GM12878 (cell line): ENCODE data around the gene STK11. TPM values are rescaled to one million over a fixed set of nuclear protein-coding genes. Genes with fewer than 3 reads are reported as not detected.

Source experiments
- ATAC-seq: fragments of 200-7000 bp; cut with Tn5 transposase; 3 replicates; pipeline ENCODE4 v1.9.1; 2020; ENCODE audit warnings: mild to moderate bottlenecking, moderate library complexity
- BruUV-seq: library from RNA; stranded (reverse); fragments of 400-500 nt; replicated peaks from 2 replicates; lab custom pipeline; 2021; lab: Mats Ljungman, UMichigan
- CTCF ChIA-PET: fragments of 300-600 bp; sonication (Branson Sonifier 250); formaldehyde crosslinking; extraction: SDS; loops from one replicate; lab custom pipeline; 2021; ENCODE audit warnings: inconsistent platforms; lab: Yijun Ruan, JAX
- POLR2A ChIA-PET: fragments of 350-600 bp; formaldehyde crosslinking; extraction: SDS; loops from one replicate; lab custom pipeline; 2021; ENCODE audit warnings: inconsistent platforms; lab: Charles Lee
- RAD21 ChIA-PET: fragments of 300-600 bp; sonication (Branson Sonifier 250); formaldehyde crosslinking; loops from one replicate; lab custom pipeline; 2023; ENCODE audit warnings: antibody characterized with exemption; ENCODE audit not compliant: unreplicated experiment; lab: Charles Lee
- SMC1A ChIA-PET: fragments of 300-600 bp; sonication (Branson Sonifier 250); formaldehyde crosslinking; loops from one replicate; lab custom pipeline; 2023; ENCODE audit not compliant: unreplicated experiment, uncharacterized antibody; lab: Charles Lee
- DNase-seq: peaks from one replicate; pipeline ENCODE4 v3.0.0-alpha.2; 2011; ENCODE audit warnings: low read depth, low spot score
- FAIRE-seq: peaks from 3 replicates; lab custom pipeline; 2011; peaks lifted over from hg19 to GRCh38; lab: Jason Lieb, UNC
- H2AFZ ChIP-seq: 2 replicates; pipeline ENCODE4 v1.6.0; 2011; ENCODE audit warnings: low read depth, low read length, control low read depth; ENCODE audit not compliant: control insufficient read depth
- H3K27ac ChIP-seq: 2 replicates; pipeline ENCODE4 v1.5.1; 2011; ENCODE audit warnings: control low read depth; ENCODE audit not compliant: control insufficient read depth, insufficient read depth
- H3K27me3 ChIP-seq, 2 experiments: replicated peaks in 1 of 2; 2 replicates each; pipeline versions ENCODE4 v1.6.0 to v1.6.1; 2011; ENCODE audit warnings: low read length in 1 of 2; ENCODE audit not compliant: control insufficient read depth in 2 of 2, insufficient read depth in 2 of 2
- H3K36me3 ChIP-seq, 2 experiments: 2 replicates each; pipeline ENCODE4 v1.5.1; 2011; ENCODE audit warnings: low read length in 1 of 2; ENCODE audit not compliant: control insufficient read depth in 2 of 2, insufficient read depth in 2 of 2
- H3K4me1 ChIP-seq: 2 replicates; pipeline ENCODE4 v1.6.1; 2011; ENCODE audit warnings: mild to moderate bottlenecking, low read length, moderate library complexity, mixed read lengths; ENCODE audit not compliant: control insufficient read depth, insufficient read depth
- H3K4me2 ChIP-seq: 2 replicates; pipeline ENCODE4 v1.6.0; 2011; ENCODE audit warnings: control low read depth; ENCODE audit not compliant: control insufficient read depth, insufficient read depth
- H3K4me3 ChIP-seq: fragments of 200-600 bp; sonication (generic); 2 replicates; pipeline ENCODE4 v1.5.1; 2016
- H3K79me2 ChIP-seq: 2 replicates; pipeline ENCODE4 v1.6.0; 2011; ENCODE audit warnings: low read length; ENCODE audit not compliant: control insufficient read depth, insufficient read depth
- H3K9ac ChIP-seq: 2 replicates; pipeline ENCODE4 v1.8.0; 2011; ENCODE audit warnings: low read length, control low read depth, mixed read lengths; ENCODE audit not compliant: control insufficient read depth, insufficient read depth
- H3K9me3 ChIP-seq: replicated peaks from 3 replicates; pipeline ENCODE4 v1.5.1; 2011; ENCODE audit warnings: mild to moderate bottlenecking, low read length; ENCODE audit not compliant: control insufficient read depth, insufficient read depth
- H4K20me1 ChIP-seq: 2 replicates; pipeline ENCODE4 v1.6.0; 2011; ENCODE audit not compliant: control insufficient read depth, insufficient read depth
- BCLAF1 ChIP-seq: fragments of 450-650 bp; IDR thresholded peaks from 2 replicates; pipeline ENCODE4 v1.6.1; 2017; ENCODE audit warnings: antibody characterized with exemption, mild to moderate bottlenecking, moderate library complexity
- E4F1 ChIP-seq: fragments of 450-650 bp; IDR thresholded peaks from 2 replicates; pipeline ENCODE4 v1.6.1; 2018; ENCODE audit warnings: borderline replicate concordance, mild to moderate bottlenecking; ENCODE audit not compliant: partially characterized antibody
- NR2F1 ChIP-seq: fragments of 450-650 bp; conservative IDR thresholded peaks from 2 replicates; pipeline ENCODE4 v1.6.1; 2017; ENCODE audit warnings: mild to moderate bottlenecking
- POU2F2 ChIP-seq: IDR thresholded peaks from 3 replicates; pipeline ENCODE4 v1.6.1; 2011; ENCODE audit warnings: low read depth, mild to moderate bottlenecking, low read length, borderline replicate concordance
- RCOR1 ChIP-seq: conservative IDR thresholded peaks from 2 replicates; pipeline ENCODE4 v1.6.1; 2012; ENCODE audit warnings: low read depth, low read length, improper control_type of control experiment
- SIX5 ChIP-seq: IDR thresholded peaks from 2 replicates; pipeline ENCODE4 v1.6.1; 2011; ENCODE audit warnings: mild to moderate bottlenecking, low read depth, low read length, moderate library complexity; ENCODE audit not compliant: severe bottlenecking
- SKIL ChIP-seq: fragments of 450-650 bp; IDR thresholded peaks from 2 replicates; pipeline ENCODE4 v1.6.1; 2017; ENCODE audit warnings: mild to moderate bottlenecking, low read depth, inconsistent platforms; ENCODE audit not compliant: poor library complexity, severe bottlenecking
- SPI1 ChIP-seq: IDR thresholded peaks from 2 replicates; pipeline ENCODE4 v1.6.1; 2011; ENCODE audit warnings: low read depth, mild to moderate bottlenecking, low read length, moderate library complexity, borderline replicate concordance; ENCODE audit not compliant: insufficient read depth
- ZNF274 ChIP-seq: IDR thresholded peaks from one replicate; pipeline ENCODE4 v1.8.0; 2011; ENCODE audit not compliant: insufficient read length, insufficient read depth
- WGBS: methylation state at CpG from one replicate; pipeline ENCODE4 v1.1.6; 2016; ENCODE audit warnings: low lambda C conversion rate; ENCODE audit not compliant: insufficient replicate concordance, insufficient coverage; ENCODE audit errors: missing lambda C conversion rate; 5-methylcytosine and 5-hydroxymethylcytosine counted together
- in situ Hi-C: fragments of 300-500 bp; cut with MboI; formaldehyde crosslinking; loops from 9 replicates; pipeline ENCODE4 v1.14.3; 2018; ENCODE audit warnings: mixed read lengths
- intact Hi-C: fragments of 100-400 bp; cut with micrococcal nuclease; formaldehyde crosslinking; loops from one replicate; pipeline ENCODE4 v1.14.2; 2022; ENCODE audit not compliant: unreplicated experiment
- polyA plus RNA-seq, 11 experiments: library from polyadenylated mRNA; depleted of rRNA in 4 of 11; unstranded in 6 of 11; stranded (reverse) in 5 of 11; fragments of >200 nt; fragmentation: Nextera tagmentation in 4 of 11; fragmentation: Illumina TruSeq in 1 of 11; extraction: Ambion mirVana in 4 of 11; extraction: Trizol in 1 of 11; gene quantifications; 1 replicate in 1 of 11; 2 replicates in 10 of 11; pipeline versions ENCODE4 v1.2.1 to v1.2.3, GENCODE V29; 2011 to 2016; ENCODE audit warnings: inconsistent platforms in 2 of 11, missing spikeins in 2 of 11, low read depth in 1 of 11
- total RNA-seq, 4 experiments: library from RNA; depleted of rRNA in 3 of 4; stranded (reverse); fragments of >200 nt in 3 of 4; fragmentation: Illumina TruSeq in 1 of 4; extraction: Trizol in 1 of 4; gene quantifications; 2 replicates each; pipeline versions ENCODE4 v1.2.1 to v1.2.3, GENCODE V29; 2013 to 2021

Gene STK11
- total and polyA plus RNA-seq, 10 of the 15 experiments (the other 5 are each of a cell fraction or from before 2014, with no cell fraction given) = 0.33 to 71.0 (median 23.8) TPM

GRCh38 chr19:1232652-1233072, 27.1 kb downstream of the STK11 start:
- Histone ChIP-seq H3K4me3 (no peak overlapping the region), H3K4me1 (no peaks in the 10 kb centered on the region), H2AFZ (no peak overlapping the region), H3K9me3 (no peaks in the 10 kb centered on the region; the same call in 2 of the 3 replicates), H3K27ac (no peak overlapping the region), H4K20me1 (no peaks in the 10 kb centered on the region), H3K4me2 (no peak overlapping the region), H3K79me2 (no peaks in the 10 kb centered on the region), H3K9ac (no peak overlapping the region), H3K36me3 (no peaks in the 10 kb centered on the region), H3K27me3 (peaks cover 0 to 6% of the 10 kb centered on the region in 2 experiments; a peak in 2 of 4 replicates)
- DNase-seq = no peak
- FAIRE-seq = no peak
- 33% methylated on average over 15 of the region's 15 CpGs for WGBS
- ChIA-PET CTCF (no interaction called here), SMC1A (no interaction called here), RAD21 (no interaction called here), POLR2A (no interaction called here)
- in situ Hi-C loops (no loop called here), intact Hi-C loops (no loop called here)
- no TSS peak for BruUV-seq
- no peak for ATAC-seq
- TF ChIP-seq ZNF274 = no peak

GRCh38 chr19:1233115-1233667, 27.6 kb downstream of the STK11 start:
- H3K9ac ChIP-seq = no peak overlapping the region
- POLR2A ChIA-PET = no interaction called here
- TF ChIP-seq RCOR1 (no peak), NR2F1 (no peak), SIX5 (no peak), SPI1 (no peak), E4F1 (no peak), SKIL (no peak), POU2F2 (no peak), BCLAF1 (no peak)

More at GRCh38 chr19:1233115-1233667, 27.6 kb downstream of the STK11 start:
- DNase-seq = no peak
- Histone ChIP-seq H3K4me2 (no peak overlapping the region), H3K36me3 (no peaks in the 10 kb centered on the region), H3K27me3 (peaks cover 0 to 6% of the 10 kb centered on the region in 2 experiments; a peak in 2 of 4 replicates), H3K4me3 (no peak overlapping the region), H3K9me3 (no peaks in the 10 kb centered on the region; the same call in 2 of the 3 replicates), H4K20me1 (no peaks in the 10 kb centered on the region), H3K4me1 (no peaks in the 10 kb centered on the region), H3K27ac (no peak overlapping the region), H2AFZ (no peak overlapping the region), H3K79me2 (no peaks in the 10 kb centered on the region)
- FAIRE-seq = no peak
- RAD21 ChIA-PET = no interaction called here
- CTCF ChIA-PET = no interaction called here
- ATAC-seq = no peak
- in situ Hi-C loops = no loop called here
- SMC1A ChIA-PET = no interaction called here
- 72% methylated on average over 24 of the region's 24 CpGs for WGBS
- BruUV-seq = no TSS peak
- intact Hi-C loops = no loop called here
